ENCODE measurements around the gene HSPA9.
A peak's percentile ranks its signal among the peaks of the same experiment; 100 is the strongest.

HSPA9 gene

DNA sequence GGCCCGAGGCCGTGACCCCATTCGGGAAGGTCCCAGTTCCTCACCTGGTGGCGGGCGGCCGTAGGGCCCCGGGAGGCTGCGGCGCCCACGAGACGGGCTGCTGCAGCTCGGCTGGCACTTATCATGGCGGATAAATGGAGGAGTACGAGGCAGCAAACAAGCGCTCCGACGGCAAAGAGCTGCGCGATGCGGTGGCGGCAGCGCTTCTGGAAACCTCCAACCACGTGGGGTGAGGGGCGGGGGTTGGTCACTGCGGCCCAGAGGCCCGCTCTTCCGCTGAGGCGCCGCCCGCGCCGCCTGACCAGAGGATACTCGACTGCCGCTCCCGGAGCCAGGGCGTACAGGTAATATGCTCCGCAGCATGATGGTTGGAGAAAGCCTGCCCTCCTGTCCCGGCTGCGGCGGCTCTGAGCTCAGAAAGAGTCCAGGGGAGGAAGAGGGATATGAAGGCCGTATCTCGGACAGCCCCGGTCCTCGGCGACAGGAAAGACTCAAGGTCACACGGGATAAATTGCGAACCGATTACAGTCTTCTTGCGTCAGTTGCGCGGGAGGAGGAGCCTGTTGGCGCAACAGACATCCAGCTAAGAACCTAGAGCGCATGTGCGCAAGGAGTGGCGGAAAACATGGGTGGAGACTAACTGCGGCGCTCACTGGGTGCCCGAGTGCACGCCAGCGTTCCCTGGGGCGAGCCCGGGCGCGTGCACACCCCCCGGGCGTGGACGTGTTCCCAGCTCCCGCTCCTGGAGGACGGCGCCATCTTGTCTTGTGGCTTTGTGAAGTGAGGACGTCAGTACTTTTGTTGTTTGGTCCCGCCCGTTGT is at the start of gene HSPA9:
Gene HSPA9 (minus strand): TSS at position 208 of the 822 bp plus-strand sequence. CDS start 83 bp downstream, at position 125.
- DNase-seq (ENCODE audit: low read depth in 2 of 2) = peak; percentile 95

DNA sequence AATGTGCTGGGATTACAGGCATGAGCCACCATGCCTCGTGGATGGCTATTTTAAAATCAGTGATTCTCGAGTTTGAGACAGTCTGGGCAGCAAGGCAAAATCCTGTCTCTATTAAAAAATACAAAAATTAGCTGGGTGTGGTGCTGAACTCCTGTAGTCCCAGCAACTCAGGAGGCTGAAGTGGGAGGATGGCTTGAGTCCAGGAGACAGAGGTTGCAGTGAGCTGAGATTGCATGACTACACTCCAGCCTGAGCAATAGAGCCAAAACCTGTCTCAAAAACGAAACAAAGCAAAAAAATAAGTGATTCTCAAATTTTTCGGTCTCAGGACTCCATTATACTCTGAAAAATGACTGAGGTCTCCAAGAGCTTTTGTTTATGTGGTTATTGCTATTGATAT is 47.9 kb upstream of the HSPA9 start:
- DNase-seq (ENCODE audit: low read depth in 2 of 2) = no peak

DNA sequence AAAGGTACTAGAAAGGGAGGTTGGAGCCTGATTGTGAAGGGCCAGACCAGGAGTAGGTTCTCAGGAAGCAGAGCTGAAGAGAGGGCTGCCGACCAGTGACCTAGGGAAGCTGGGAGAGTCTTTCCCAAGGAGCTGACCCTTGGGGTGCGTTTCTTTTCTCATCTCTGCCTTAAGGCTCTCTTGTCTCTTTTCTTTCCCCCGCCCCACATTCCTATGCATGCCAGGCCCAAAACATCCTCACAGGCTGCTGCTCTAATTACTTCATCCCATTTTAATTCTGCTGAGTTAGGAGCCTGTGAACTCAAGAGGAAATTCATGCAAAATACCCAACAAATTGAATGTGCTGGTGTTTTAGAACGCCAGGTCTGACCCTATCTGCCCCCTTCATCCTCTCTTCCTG is 46.9 kb upstream of the HSPA9 start:
- no peak for DNase-seq (ENCODE audit: low read depth in 2 of 2)

DNA sequence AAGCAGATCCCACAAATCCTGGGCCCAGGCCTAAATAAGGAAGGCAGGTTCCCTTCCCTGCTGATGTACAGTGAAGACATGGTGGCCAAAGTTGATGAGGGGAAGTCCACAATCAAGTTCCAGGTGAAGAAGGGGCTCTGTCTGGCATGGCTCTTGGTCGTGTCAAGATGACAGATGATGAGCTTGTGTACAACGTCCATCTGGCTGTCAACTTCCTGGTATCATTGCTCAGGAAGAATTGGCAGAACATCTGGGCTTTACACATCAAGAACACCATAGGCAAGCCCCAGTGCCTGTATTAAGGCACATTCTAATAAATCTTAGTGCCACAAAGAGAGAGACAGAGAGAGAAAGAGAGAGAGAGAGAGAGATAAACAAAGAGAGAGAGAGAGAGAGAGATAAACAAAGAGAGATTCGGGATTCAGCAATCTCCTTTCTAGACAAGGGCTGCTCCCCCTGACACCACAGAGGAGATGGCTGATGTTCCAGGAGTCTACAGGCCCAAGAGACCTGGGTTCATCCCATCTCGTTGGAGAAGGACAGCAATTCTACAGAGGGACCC is 45.5 kb upstream of the HSPA9 start:
- no peak for DNase-seq (ENCODE audit: low read depth in 2 of 2)

DNA sequence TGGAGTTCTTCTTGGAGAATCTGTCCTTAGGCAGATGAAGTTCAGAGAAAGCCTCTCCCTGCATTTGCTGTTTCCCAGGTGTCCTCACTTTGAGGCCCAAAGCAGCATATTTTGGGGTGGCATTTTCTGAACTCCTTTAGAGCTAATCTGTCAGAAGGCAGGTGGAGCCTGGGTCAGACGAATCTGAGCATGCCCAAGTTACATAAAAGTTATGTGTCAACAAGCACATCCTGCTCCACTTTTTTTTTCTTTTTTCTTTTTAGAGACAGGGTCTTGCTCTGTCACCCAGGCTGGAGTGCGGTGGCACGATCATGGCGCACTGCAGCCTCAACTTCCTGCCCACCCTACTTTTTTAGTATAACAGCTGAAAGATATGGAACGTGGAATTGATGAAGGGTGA is 41.3 kb upstream of the HSPA9 start:
- no peak for DNase-seq (ENCODE audit: low read depth in 2 of 2)

DNA sequence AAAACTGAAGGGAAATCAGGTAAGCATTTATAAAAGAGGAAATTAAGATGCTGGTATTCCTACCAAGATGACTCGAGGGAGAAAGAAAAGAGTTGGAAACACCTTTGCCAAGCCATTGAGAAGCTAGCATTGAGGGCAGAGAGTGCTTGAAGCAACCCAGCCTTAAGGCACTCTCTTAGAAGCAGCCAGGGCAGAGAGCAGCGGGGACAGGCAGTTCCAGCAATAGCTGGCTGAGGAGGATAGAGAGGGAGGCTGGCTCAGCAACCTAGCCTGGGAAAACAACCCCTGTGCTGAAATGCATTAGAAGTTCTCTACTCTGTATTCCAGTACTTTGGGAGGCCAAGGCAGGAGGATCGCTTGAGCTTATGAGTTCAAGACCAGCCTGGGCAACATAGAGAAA is 40.3 kb upstream of the HSPA9 start:
- no peak for DNase-seq (ENCODE audit: low read depth in 2 of 2)

DNA sequence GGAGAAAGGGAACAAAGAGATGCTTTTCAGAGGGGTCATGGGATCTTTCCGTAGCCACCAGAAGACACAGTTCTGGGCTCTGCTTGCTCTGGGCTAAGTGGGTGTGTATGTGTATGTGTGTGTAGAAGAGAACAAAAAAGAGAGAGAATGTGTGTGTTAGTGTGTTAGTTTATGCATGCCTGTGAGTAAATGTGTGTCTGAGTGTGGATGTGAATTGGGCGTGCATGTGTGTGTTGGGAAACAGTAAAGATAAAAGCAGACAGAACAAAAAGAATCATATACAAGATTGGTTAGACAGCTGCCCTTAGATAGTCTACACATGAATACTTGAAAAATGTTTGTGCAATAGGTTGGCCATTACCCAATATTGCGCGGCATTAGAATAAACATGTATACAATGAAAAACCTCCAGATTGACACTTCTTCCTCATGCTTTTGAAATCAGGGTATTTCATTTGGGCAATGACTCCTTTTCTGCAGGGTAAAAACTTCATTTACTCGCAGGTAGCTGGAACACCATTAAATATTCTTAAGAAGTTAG is 36.5 kb upstream of the HSPA9 start:
- DNase-seq (ENCODE audit: low read depth in 2 of 2) = no peak

DNA sequence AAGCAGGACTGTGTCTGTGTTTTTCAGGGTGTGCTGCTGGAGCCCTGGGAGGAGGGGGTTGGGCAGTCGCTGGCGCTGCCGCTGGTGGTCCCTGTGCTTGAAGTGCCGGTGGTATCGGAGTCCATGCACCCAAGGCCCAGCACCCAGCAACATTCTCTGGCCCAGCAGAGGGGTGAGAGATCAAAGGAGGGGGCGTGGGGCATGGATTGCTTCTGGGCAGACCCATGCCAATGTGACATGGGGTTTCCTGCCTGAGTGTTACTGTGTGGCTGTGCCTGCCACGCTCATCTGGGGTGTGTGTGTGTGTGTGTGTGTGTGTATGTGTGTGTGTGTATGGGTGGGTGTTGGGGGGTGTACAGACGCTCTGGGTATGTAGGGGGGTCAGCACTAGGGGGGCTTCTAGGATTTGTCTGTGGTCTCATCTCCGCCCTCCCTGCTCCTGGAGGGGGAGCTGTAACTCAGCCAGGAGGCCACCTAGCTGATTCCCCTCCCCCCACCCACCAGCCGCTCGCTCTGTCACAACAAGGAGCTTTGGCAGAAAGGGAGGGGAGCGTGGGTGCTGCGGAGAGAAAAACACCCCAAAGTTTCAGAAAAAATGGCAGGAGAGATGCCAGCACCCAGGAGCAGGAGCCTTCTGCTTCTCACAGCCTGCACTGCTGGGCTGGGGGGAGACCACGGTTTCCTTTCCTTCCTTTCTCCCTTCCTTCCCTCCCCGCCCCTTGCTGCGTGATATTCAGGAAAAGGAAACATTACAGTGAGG is 35.9 kb upstream of the HSPA9 start:
- DNase-seq (ENCODE audit: low read depth in 2 of 2) = no peak

DNA sequence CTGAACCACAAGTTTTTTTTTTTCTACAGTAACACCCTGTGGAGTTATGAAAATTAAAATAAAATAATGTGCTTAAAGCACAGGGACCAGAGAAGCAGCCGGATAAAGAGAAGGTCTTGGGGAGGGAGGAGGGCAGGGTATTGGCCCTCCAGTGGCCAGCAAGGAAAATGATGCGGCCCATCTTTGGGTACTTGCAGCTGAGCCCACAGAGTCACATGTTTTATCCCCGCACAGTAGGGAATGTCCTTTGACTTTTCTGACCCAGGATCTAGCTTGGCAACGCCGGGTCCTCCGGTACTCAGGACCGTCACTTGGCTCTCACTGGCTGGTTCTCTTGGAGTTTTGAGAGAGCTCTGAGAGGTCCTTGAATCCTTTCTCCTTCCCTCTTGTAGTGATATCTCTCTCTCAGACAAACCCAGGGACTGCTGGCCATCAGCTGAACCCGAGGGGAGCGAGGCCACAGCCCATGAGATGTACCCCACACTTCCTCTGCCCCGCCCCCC is 35.3 kb upstream of the HSPA9 start:
- no peak for DNase-seq (ENCODE audit: low read depth in 2 of 2)

DNA sequence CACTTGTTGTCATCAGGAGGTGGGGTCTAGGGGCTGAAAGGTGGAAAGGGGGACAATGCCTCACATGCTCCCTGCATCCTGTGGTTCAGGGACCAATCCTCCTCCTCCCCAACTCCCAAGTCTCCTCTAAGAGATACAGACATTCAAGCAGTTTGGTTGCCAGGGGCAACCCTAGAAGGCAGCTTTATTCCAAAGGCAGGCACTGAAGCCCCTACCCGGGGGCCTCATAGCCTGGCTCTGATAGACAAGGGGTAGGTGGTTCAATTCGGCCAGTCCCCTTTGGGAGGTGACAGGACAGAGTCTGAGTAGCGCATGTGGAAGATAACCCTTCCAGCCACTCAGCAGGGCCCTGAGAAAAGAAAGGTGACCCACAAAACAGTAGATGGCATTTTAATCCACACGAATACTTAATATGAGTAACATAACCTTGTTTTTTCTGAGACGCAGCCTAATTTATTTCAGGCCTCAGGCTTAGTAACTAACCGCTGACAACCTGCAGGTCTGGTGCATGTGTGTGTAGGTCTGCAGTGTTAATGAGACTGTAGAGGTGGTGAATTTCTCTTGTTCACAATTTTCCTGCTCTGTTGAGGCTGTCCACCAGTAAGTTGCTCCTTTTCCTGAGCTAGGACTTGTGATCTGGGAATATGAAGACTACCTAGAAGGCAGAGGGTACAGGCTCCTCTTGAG is 31.3 kb upstream of the HSPA9 start:
- DNase-seq (ENCODE audit: low read depth in 2 of 2) = no peak

DNA sequence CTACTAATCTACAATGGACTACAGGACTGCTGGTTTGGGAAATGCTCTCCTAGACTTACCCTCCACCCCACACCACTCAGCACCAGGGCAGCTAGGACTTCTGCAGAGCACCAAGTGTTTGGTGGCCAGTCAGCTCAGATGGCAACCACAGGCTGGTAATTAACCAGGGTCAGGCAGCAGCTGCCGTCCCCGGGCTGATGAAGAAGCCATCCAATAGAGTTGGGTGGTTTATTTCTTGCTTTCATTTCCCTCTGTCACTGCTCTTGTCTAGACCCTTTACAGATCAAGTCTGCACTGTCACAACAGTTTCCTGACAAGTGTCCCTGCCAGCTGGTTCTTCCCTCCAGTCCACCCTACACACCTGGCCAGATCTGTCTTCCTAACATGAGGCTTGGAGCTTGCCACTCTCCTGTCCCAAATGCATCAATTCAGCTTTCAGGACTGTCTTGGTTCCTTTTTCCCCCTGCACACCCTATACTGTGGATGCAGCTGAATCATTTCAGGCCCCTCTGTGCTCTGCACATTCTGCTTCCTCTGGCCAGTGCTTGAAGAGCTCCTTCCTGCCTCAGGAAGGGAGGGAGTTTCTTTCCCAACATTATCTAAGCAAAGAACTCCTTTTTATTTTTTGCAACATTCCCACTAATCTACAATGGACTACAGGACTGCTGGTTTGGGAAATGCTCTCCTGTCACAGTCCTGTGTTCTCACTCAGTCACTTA is 30.2 kb upstream of the HSPA9 start:
- DNase-seq (ENCODE audit: low read depth in 2 of 2) = no peak

DNA sequence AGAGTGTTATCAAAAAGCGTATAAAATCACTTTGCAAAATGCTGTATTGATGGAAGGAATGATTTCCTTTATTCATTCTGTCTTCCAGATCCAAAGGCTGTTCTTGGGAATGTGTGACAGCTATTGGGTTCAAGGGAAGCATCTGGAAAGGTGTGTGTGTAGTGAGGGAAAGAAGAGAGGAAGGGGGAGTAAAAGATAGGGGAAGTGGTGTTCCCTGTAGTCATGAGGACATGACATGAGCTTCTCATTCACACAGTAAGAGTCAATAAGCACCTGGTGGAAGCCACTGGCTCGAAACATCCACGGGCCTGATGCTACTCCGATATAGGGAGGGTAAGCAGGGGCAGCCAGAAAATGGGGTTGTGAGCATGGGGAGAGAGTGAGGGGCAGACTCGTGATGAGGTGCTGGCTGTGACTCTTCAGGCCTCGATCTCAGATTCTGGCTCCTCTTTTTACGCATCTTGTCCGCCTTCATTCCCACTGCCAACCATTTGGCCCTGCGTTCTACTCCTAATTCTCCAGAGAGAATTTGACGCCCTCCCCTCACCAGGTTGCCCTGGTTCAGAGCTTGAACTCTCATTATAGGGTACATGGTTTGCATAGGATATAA is 29.1 kb upstream of the HSPA9 start:
- DNase-seq (ENCODE audit: low read depth in 2 of 2) = no peak

DNA sequence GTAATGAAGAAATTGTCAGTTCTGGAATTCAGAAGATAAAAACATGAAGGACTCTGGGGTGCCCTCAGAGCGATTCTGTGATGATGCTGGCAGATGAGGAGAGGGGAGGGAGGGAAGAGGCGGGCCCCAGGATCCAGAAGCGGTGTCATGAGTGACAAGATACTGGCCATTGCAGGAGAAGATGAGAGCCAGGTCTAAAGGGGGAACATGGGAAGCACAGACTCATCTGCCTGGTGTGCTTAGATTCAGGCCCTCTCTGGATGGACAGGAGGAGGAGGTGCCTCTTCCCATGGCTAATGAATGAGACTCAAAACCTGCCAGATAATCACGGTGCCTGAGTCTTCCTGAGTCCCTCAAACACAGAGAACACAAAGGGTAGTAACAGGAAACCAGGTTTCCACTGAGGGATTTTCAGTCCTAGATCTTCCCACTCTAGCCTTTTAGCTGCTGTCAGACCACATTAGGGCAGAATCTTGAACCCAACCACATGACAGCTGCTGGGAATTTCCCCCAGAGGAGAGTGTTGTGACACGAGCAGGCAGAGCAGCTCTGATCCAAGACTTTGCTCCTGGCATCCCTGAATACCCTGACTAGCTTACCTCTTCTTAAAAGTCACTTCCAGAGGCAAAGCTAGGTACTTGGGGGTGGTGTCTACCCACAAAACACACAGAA is 28.2 kb upstream of the HSPA9 start:
- peak in 1 of 2 experiments; percentile 19 for DNase-seq (ENCODE audit: low read depth in 2 of 2)

DNA sequence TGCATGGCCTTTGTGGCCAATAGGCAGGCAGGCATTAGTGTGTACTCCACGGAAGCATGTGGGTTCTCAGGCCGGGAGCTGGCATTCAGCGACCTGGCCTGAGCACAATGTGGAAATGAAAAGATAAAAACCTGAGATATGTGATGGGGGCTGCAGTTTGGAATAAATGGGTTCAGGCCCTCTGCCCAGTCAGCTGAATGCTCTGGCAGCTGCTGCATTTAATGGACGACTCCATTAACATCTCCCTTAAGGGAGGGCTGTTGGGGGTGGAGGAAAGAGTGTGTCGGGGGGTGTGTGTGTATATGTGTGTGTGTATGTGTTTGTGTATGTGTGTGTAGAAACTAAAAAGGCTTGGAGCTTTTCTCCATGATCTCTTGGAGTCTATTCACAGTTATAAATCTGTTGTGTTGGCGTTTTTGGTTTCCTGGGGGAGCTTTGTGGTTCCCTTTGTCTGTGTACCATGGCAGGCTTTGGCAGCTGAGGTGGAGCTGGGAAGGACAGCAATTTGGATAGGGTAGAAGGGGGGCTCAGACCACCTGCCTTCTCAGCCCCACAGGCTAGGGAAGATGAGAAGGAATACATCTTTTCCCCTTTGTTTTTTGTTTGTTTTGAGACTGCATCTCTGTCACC is 27.3 kb upstream of the HSPA9 start:
- no peak for DNase-seq (ENCODE audit: low read depth in 2 of 2)

DNA sequence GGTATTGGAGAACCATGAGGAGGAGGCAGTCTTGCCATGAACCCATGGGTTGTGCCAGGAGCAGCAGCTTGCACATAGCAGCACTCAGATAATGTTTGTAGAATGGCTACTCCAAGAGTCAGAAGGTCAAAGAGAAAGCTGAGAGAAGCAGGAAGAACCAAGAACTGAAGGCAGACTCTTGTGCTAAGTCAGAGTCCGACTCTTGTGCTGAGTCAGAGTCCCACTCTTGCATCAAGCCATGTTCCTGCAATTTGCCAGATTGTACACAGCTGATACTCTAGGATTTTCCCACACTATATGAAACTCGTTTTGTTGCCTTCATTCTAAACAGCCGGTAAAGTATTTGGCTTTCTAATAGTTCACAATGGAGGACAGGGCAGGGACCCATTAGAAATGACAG is 26.2 kb upstream of the HSPA9 start:
- no peak for DNase-seq (ENCODE audit: low read depth in 2 of 2)

DNA sequence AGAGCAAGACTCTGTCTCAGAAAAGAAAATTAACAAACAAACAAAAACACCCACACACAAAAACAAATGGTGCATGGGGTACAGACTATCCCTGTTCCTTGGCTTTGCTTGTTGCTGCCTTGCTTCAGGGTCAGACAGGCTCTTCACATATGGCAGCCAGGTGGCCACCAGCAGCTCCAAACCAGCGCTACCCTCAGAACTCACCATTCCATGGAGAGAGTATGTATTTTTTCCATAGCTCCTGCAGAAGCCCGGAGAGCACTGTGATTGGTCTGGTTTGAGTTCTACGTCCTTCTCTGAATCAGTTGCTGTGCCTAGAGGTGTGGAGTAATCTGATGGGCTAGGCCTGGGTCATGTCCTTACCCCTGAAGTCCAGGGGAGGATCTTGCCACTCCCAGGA is 25.2 kb upstream of the HSPA9 start:
- no peak for DNase-seq (ENCODE audit: low read depth in 2 of 2)

DNA sequence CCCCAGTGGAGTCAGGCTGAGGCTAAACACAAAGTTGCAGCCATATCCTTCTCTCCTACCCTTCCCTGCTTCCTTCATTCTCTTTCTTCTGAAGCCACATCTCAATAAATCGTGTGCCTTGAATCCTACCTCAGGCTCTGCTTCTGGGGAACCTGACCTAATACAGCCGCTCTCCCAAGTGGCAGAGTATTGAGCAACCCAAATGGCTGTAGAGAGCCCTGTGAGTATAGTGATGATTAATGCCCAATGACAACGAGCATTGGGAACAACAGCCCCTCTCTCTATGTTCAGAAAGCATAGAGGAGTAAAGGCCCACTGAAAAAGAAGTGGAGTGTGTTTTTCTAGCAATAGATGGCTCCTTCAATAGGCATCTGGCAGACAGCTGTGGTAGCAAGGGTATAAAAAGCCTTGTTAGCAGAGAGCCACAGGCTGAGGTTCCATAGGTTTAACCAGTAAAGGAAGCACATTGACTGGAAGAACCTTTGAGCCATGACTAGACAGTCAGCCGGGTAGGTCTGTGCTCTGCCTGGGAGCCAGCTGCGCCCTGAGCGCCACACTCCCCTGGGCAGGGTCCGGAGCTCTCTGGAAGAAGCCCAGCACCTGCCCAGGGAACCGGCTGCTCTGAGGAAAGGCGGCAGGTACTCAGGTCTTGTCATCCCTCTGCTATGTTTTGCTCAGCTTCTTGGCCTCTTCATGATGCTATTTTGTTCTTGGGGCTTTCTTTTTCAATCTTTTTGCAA is 22.6 kb upstream of the HSPA9 start:
- DNase-seq (ENCODE audit: low read depth in 2 of 2) = no peak

DNA sequence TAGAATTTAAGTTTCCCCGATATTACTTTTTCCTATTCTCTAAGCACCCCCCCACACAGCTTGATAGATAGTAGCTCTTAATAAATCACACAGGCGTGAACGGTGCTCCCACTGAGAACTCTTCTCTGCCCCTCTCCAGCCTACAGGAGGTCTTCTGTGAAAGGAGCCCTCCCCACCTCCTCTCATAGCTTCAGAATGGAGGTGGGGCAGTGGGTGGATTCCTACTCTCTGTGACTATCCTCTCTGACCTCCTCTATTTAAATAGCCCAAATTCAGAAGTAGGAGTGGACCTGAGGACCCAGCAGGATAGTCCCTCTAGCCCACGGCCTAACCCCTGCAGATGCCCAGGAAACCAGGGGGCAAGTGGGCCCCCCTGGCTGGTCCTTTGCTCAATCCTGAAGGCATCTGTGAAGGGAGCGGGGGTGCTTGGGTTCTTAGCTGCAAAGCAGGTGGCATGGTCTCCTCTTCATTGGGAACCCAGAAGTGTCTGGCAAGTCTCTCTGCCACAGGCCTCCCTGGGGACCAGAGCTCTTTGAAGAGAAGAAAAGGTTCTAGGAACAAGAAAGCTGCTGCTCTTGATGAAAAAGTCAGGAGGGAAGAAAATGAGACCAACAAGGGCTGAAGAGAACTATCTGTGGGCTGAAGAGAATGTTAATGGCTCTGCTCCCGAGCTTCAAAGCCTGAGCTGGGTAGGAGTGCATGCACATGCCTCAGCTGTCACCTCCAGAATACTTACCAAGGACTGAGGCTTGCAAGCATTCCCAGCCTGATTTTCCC is 21.1 kb upstream of the HSPA9 start:
- DNase-seq (ENCODE audit: low read depth in 2 of 2) = no peak

Measured in stimulated activated CD4-positive, alpha-beta T cell treated with anti-CD3 and anti-CD28 coated beads, Interleukin-12 subunit alpha, Interleukin-12 subunit beta, amount 100 ng/mL, for 24 hours (primary cell).